SK-N-MC (cell line): ENCODE measurements around the gene PTPRB.

Experiments
- EZH2 ChIP-seq: fragments of 200-600 bp; sonication (generic); IDR thresholded peaks from one replicate; pipeline ENCODE4 v1.6.1; 2017; ENCODE audit warnings: antibody characterized with exemption
- FOXP2 ChIP-seq: optimal IDR thresholded peaks from 2 replicates; pipeline ENCODE3; 2011; ENCODE audit warnings: mild to moderate bottlenecking, moderate library complexity; ENCODE audit not compliant: insufficient read depth; ENCODE audit errors: extremely low read length, control extremely low read depth
- POLR2AphosphoS5 ChIP-seq: IDR thresholded peaks from 2 replicates; pipeline ENCODE4 v1.6.1; 2012; ENCODE audit warnings: mild to moderate bottlenecking, low read depth, low read length, borderline replicate concordance

DNA sequence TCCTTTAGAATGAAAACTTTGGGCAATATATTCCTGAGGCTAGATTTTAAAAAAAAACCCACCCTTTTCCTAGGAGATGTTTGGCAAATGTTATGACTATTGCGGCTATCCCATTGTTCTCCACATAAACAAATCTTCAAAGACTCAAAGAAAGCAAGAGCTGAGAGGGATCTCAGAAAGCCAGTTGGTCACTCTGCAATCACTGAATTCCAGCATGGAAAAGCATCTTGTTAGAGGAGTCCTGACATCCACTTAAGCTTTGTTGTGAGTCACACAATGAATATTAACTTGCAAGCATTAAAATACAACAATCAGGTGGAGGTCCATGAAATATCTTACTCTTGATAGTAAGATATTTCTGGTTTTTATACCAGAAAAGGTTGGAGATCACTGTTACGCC lies 11.0 kb upstream of the PTPRB start:
- TF ChIP-seq EZH2 (no peak), POLR2AphosphoS5 (no peak), FOXP2 (no peak)
